ENCODE measurements around the gene MAST1. TPM values are rescaled to one million over a fixed set of nuclear protein-coding genes. Genes with fewer than 3 reads are reported as not detected.

MAST1 gene
- total RNA-seq, 4 donors from 2014 or later, result 0.64 to 2.4 (median 0.82) TPM; not detected in 1

GRCh38 chr19:12828494-12828893, 9.8 kb upstream of the MAST1 start:
- Histone ChIP-seq H3K27me3 (peaks cover 96% of the 10 kb centered on the region), H3K9me3 (no peaks in the 10 kb centered on the region), H3K36me3 (no peaks in the 10 kb centered on the region), H3K27ac (no peak overlapping the region), H3K4me1 (peaks cover 4 to 28% (median 17%) of the 10 kb centered on the region in 4 donors), H3K4me3 (no peak overlapping the region)
- DNase-seq, result peak; percentile 67
- in situ Hi-C loops (cut with MboI; ENCODE audit: low pct_ligation_motif_present in 1 of 4, low pct_unique_long_range_greater_than_20kb in 1 of 4, low sequenced_read_pairs in 3 of 4), result no loop called here
- intact Hi-C loops (cut with DNase I; ENCODE audit: low total_unique reads), result no loop called here
- WGBS, 2 donors (ENCODE audit: low coverage in 1 of 2), result 3 to 17% methylated on average over 1 to 23 of the region's 23 CpGs
- TF ChIP-seq CTCF (IDR thresholded peaks at IDR 0.05), result no peak
- TF ChIP-seq POLR2A (IDR thresholded peaks at IDR 0.05), result no peak
- TF ChIP-seq POLR2AphosphoS5 (IDR thresholded peaks at IDR 0.05), result no peak
- no peak for TF ChIP-seq EP300 (IDR thresholded peaks at IDR 0.05; ENCODE audit: low read depth)

- Histone ChIP-seq H3K27ac (no peak overlapping the region), H3K4me1 (peaks cover 13 to 31% (median 22%) of the 10 kb centered on the region in 4 donors), H3K4me3 (peak overlapping the region in 3 of 4 donors; percentile 24 to 56 (median 31)), H3K27me3 (peaks cover 97% of the 10 kb centered on the region), H3K9me3 (no peaks in the 10 kb centered on the region), H3K36me3 (no peaks in the 10 kb centered on the region)
- no peak for DNase-seq
- intact Hi-C loops (cut with DNase I; ENCODE audit: low total_unique reads) (no loop called here), in situ Hi-C loops (cut with MboI; ENCODE audit: low pct_ligation_motif_present in 1 of 4, low pct_unique_long_range_greater_than_20kb in 1 of 4, low sequenced_read_pairs in 3 of 4) (no loop called here)
- WGBS, 2 donors (ENCODE audit: low coverage in 1 of 2), result 0% methylated on average over 5 of the region's 5 CpGs; no CpG with 5 or more reads in 1 of the 2 donors
- TF ChIP-seq POLR2A (IDR thresholded peaks at IDR 0.05) (no peak), CTCF (IDR thresholded peaks at IDR 0.05) (no peak), POLR2AphosphoS5 (IDR thresholded peaks at IDR 0.05) (no peak), EP300 (IDR thresholded peaks at IDR 0.05; ENCODE audit: low read depth) (no peak)
Observed at GRCh38 chr19:12833418-12833737, 4.9 kb upstream of the MAST1 start.

DNA sequence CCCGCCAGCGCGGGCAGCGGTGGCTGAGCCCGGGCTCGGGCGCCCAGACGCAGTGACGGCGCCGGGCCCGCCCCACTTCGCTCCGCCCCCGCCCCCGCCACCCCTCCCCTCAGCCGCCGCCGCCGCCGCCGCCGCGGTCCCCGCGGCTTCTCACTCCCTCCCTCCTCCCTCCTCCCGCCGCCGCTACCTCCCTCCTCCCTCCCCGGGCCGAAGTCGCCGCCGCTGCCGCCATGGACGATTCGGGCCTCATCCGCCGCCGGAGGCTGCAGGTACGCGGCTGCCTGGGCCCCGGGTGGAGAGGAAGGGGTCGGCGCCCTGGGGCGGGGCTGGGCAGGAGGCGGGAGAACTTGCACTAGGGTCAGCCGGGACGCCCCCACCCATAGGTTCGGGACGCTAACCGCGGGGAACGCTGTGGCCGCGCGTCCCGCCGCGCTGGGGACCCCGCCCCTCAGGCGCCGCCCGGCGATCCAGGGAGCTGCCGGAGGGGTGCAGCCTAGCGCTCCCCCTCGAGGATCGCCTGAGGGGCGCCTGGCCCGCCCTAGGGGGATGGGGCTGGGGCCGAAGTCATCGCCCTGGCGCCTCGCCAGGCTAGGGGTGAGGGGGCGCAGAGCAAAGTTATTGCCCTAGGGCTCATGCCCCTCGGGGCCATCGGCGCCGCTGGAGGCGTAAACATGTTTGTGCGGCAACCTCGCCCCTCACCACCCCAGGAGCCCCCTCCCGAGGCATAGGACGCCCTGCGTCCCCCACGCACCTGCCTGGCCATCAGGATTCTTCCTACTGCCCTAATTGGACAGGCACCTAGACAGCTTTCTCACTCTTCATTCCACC, 4.4 kb upstream of the MAST1 start:
- no peak for TF ChIP-seq POLR2A (IDR thresholded peaks at IDR 0.05)
- no peak for TF ChIP-seq EP300 (IDR thresholded peaks at IDR 0.05; ENCODE audit: low read depth)
- no peak for TF ChIP-seq CTCF (IDR thresholded peaks at IDR 0.05)
- no peak for TF ChIP-seq POLR2AphosphoS5 (IDR thresholded peaks at IDR 0.05)
- no peaks in the 10 kb centered on the region for H3K36me3 ChIP-seq
- intact Hi-C loops (cut with DNase I; ENCODE audit: low total_unique reads) (no loop called here), in situ Hi-C loops (cut with MboI; ENCODE audit: low pct_ligation_motif_present in 1 of 4, low pct_unique_long_range_greater_than_20kb in 1 of 4, low sequenced_read_pairs in 3 of 4) (no loop called here)
- DNase-seq, result peak; percentile 19
- H3K4me1 ChIP-seq, result peaks cover 18 to 33% (median 28%) of the 10 kb centered on the region in 4 donors
- H3K27me3 ChIP-seq, result peaks cover 97% of the 10 kb centered on the region
- no peaks in the 10 kb centered on the region for H3K9me3 ChIP-seq
- no peak overlapping the region for H3K27ac ChIP-seq
- 1% methylated on average over 31 of the region's 87 CpGs; no CpG with 5 or more reads in 1 of the 2 donors for WGBS, 2 donors (ENCODE audit: low coverage in 1 of 2)
- H3K4me3 ChIP-seq, result peak overlapping the region; percentile 10 to 56 (median 28)

GRCh38 chr19:12834566-12834943, 3.8 kb upstream of the MAST1 start, which contains the start of gene RTBDN:
Gene RTBDN (minus strand): TSS chr19:12834579. CDS start chr19:12829979, 4,600 bp downstream.
- 10% methylated on average over 20 of the region's 20 CpGs; no CpG with 5 or more reads in 1 of the 2 donors for WGBS, 2 donors (ENCODE audit: low coverage in 1 of 2)
- Histone ChIP-seq H3K27ac (no peak within 1 kb of the TSS), H3K9me3 (no peaks in the 10 kb centered on the region), H3K27me3 (peaks cover 97% of the 10 kb centered on the region), H3K4me3 (peak within 1 kb of the TSS; percentile 10 to 56 (median 28)), H3K4me1 (peaks cover 18 to 34% (median 29%) of the 10 kb centered on the region in 4 donors), H3K36me3 (no peaks in the 10 kb centered on the region)
- intact Hi-C loops (cut with DNase I; ENCODE audit: low total_unique reads) (no loop called here), in situ Hi-C loops (cut with MboI; ENCODE audit: low pct_ligation_motif_present in 1 of 4, low pct_unique_long_range_greater_than_20kb in 1 of 4, low sequenced_read_pairs in 3 of 4) (no loop called here)
- DNase-seq, result no peak
- no peak for TF ChIP-seq EP300 (IDR thresholded peaks at IDR 0.05; ENCODE audit: low read depth)
- no peak for TF ChIP-seq CTCF (IDR thresholded peaks at IDR 0.05)
- TF ChIP-seq POLR2AphosphoS5 (IDR thresholded peaks at IDR 0.05), result no peak
